ENCODE data around the gene HES6.

The HES6 gene

GRCh38 chr2:238238766-238239542 is 884 bp downstream of the HES6 start (continued):
- TF ChIP-seq ZNF473 (tag by site-specific recombination; IDR thresholded peaks at IDR 0.05) = no peak
- no peak for TF ChIP-seq TCF7L2 (IDR thresholded peaks at IDR 0.05; ENCODE audit: borderline replicate concordance, low read depth, low read length)
- TF ChIP-seq SP2 (tag by site-specific recombination; IDR thresholded peaks at IDR 0.05) = 0 out of 2 replicates have a peak, but pooled peaks have one; percentile 4
- TF ChIP-seq ZNF157 (tag by site-specific recombination; IDR thresholded peaks at IDR 0.05) = no peak
- TF ChIP-seq ZFP41 (tag by site-specific recombination; IDR thresholded peaks at IDR 0.05; ENCODE audit: borderline replicate concordance) = no peak
- TF ChIP-seq, protein P1, sequence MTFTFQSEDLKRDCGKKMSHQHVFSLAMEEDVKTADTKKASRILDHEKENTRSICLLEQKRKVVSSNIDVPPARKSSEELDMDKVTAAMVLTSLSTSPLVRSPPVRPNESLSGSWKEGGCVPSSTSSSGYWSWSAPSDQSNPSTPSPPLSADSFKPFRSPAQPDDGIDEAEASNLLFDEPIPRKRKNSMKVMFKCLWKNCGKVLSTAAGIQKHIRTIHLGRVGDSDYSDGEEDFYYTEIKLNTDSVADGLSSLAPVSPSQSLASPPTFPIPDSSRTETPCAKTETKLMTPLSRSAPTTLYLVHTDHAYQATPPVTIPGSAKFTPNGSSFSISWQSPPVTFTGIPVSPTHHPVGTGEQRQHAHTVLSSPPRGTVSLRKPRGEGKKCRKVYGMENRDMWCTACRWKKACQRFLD (tag by site-specific recombination; IDR thresholded peaks at IDR 0.05) = no peak
- TF ChIP-seq ZNF610 (tag by site-specific recombination; IDR thresholded peaks at IDR 0.05; ENCODE audit: borderline replicate concordance) = no peak
- no peak for TF ChIP-seq SALL2 (tag by site-specific recombination; IDR thresholded peaks at IDR 0.05; ENCODE audit: borderline replicate concordance)
- no peak for TF ChIP-seq ZNF560 (tag by site-specific recombination; IDR thresholded peaks at IDR 0.05; ENCODE audit: borderline replicate concordance)
- no peak for TF ChIP-seq OSR2 (tag by site-specific recombination; IDR thresholded peaks at IDR 0.05)
- TF ChIP-seq ZNF391 (tag by site-specific recombination; IDR thresholded peaks at IDR 0.05; ENCODE audit: borderline replicate concordance, low read depth) = no peak
- no peak for TF ChIP-seq ZNF211 (tag by site-specific recombination; IDR thresholded peaks at IDR 0.05; ENCODE audit: low read depth)
- no peak for TF ChIP-seq ZNF140 (tag by site-specific recombination; IDR thresholded peaks at IDR 0.05)
- no peak for TF ChIP-seq ZNF629 (tag by site-specific recombination; IDR thresholded peaks at IDR 0.05)
- no peak for TF ChIP-seq ZNF202 (tag by site-specific recombination; IDR thresholded peaks at IDR 0.05; ENCODE audit: borderline replicate concordance)
- no peak for TF ChIP-seq ZNF580 (tag by site-specific recombination; IDR thresholded peaks at IDR 0.05)
- no peak for TF ChIP-seq ZNF2 (tag by site-specific recombination; IDR thresholded peaks at IDR 0.05)
- TF ChIP-seq GLIS1 (tag by site-specific recombination; IDR thresholded peaks at IDR 0.05) = no peak
- TF ChIP-seq, protein P2, sequence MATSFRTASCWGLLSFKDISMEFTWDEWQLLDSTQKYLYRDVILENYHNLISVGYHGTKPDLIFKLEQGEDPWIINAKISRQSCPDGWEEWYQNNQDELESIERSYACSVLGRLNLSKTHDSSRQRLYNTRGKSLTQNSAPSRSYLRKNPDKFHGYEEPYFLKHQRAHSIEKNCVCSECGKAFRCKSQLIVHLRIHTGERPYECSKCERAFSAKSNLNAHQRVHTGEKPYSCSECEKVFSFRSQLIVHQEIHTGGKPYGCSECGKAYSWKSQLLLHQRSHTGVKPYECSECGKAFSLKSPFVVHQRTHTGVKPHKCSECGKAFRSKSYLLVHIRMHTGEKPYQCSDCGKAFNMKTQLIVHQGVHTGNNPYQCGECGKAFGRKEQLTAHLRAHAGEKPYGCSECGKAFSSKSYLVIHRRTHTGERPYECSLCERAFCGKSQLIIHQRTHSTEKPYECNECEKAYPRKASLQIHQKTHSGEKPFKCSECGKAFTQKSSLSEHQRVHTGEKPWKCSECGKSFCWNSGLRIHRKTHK (tag by site-specific recombination; IDR thresholded peaks at IDR 0.05) = no peak
- TF ChIP-seq WT1 (tag by site-specific recombination; IDR thresholded peaks at IDR 0.05) = no peak
- TF ChIP-seq ZNF501 (tag by site-specific recombination; IDR thresholded peaks at IDR 0.05) = no peak
- TF ChIP-seq ZNF76 (tag by site-specific recombination; IDR thresholded peaks at IDR 0.05; ENCODE audit: borderline replicate concordance, low read depth) = no peak
- TF ChIP-seq ZNF624 (tag by site-specific recombination; IDR thresholded peaks at IDR 0.05) = no peak
- no peak for TF ChIP-seq GLI4 (tag by site-specific recombination; IDR thresholded peaks at IDR 0.05)
- no peak for TF ChIP-seq ZNF23 (tag by site-specific recombination; IDR thresholded peaks at IDR 0.05; ENCODE audit: borderline replicate concordance)
- TF ChIP-seq ZNF48 (tag by site-specific recombination; IDR thresholded peaks at IDR 0.05) = no peak
- TF ChIP-seq ZNF530 (tag by site-specific recombination; IDR thresholded peaks at IDR 0.05; ENCODE audit: low read depth) = no peak
- TF ChIP-seq ZNF350 (tag by site-specific recombination; IDR thresholded peaks at IDR 0.05) = no peak
- TF ChIP-seq EGR2 (tag by site-specific recombination; IDR thresholded peaks at IDR 0.05; ENCODE audit: low read depth) = no peak
- TF ChIP-seq, protein P3, sequence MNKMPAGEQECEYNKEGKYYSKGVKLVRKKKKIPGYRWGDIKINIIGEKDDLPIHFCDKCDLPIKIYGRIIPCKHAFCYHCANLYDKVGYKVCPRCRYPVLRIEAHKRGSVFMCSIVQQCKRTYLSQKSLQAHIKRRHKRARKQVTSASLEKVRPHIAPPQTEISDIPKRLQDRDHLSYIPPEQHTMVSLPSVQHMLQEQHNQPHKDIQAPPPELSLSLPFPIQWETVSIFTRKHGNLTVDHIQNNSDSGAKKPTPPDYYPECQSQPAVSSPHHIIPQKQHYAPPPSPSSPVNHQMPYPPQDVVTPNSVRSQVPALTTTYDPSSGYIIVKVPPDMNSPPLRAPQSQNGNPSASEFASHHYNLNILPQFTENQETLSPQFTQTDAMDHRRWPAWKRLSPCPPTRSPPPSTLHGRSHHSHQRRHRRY (tag by site-specific recombination; IDR thresholded peaks at IDR 0.05) = no peak
- TF ChIP-seq ZNF133 (tag by site-specific recombination; IDR thresholded peaks at IDR 0.05) = no peak
- TF ChIP-seq ZNF221 (tag by site-specific recombination; IDR thresholded peaks at IDR 0.05; ENCODE audit: borderline replicate concordance) = no peak
- TF ChIP-seq, protein P4, sequence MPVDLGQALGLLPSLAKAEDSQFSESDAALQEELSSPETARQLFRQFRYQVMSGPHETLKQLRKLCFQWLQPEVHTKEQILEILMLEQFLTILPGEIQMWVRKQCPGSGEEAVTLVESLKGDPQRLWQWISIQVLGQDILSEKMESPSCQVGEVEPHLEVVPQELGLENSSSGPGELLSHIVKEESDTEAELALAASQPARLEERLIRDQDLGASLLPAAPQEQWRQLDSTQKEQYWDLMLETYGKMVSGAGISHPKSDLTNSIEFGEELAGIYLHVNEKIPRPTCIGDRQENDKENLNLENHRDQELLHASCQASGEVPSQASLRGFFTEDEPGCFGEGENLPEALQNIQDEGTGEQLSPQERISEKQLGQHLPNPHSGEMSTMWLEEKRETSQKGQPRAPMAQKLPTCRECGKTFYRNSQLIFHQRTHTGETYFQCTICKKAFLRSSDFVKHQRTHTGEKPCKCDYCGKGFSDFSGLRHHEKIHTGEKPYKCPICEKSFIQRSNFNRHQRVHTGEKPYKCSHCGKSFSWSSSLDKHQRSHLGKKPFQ (tag by site-specific recombination; IDR thresholded peaks at IDR 0.05) = no peak
- TF ChIP-seq BCL11B (tag by site-specific recombination; IDR thresholded peaks at IDR 0.05; ENCODE audit: low read depth) = no peak
- TF ChIP-seq ZFP69B (tag by site-specific recombination; IDR thresholded peaks at IDR 0.05) = peak; percentile 27; the same call in 1 of the 2 replicates
- no peak for TF ChIP-seq SP7 (tag by site-specific recombination; IDR thresholded peaks at IDR 0.05)
- no peak for TF ChIP-seq ZBTB21 (tag by site-specific recombination; IDR thresholded peaks at IDR 0.05)
